Lower leg skin (tissue), 3 donors: ENCODE measurements around the gene SPRR4.

Experiments used
- CTCF ChIP-seq, 3 donors: fragments of 450-650 bp; IDR thresholded peaks; one replicate each; pipeline ENCODE4 v1.5.1; 2016; ENCODE audit warnings: antibody characterized with exemption in 3 of 3, mild to moderate bottlenecking in 3 of 3, moderate library complexity in 2 of 3
- POLR2A ChIP-seq, 2 donors: fragments of 450-650 bp; IDR thresholded peaks; one replicate each; pipeline ENCODE4 v1.6.1; 2016 to 2017; ENCODE audit warnings: antibody characterized with exemption in 2 of 2, mild to moderate bottlenecking in 1 of 2, moderate library complexity in 1 of 2

- TF ChIP-seq POLR2A (IDR thresholded peaks at IDR 0.05) (no peak), CTCF (IDR thresholded peaks at IDR 0.05) (no peak)
Measured at GRCh38 chr1:152972196-152972886, 1.9 kb downstream of the SPRR4 start.
